Nucleus accumbens (tissue), 56 donors: ENCODE results near the gene SNAPC4.

ENCODE experiments used
- DNase-seq, 56 donors: peaks; one replicate each; lab custom pipeline; 2025; lab: John Stamatoyannopoulos, UW

SNAPC4 gene

GRCh38 chr9:136400038-136400834 lies at the start of gene SNAPC4:
TSS of gene SNAPC4 (minus strand) at chr9:136400170. CDS start at chr9:136398428, 1,742 bp downstream.
- DNase-seq, result peak in 54 of 56 donors; percentile 16 to 89 (median 68)

GRCh38 chr9:136448655-136449054 lies 48.7 kb upstream of the SNAPC4 start:
- peak in 12 of 56 donors; percentile 7 to 70 (median 42) for DNase-seq

GRCh38 chr9:136447173-136447778 lies 47.3 kb upstream of the SNAPC4 start:
- no peak for DNase-seq

GRCh38 chr9:136445799-136446198 lies 45.8 kb upstream of the SNAPC4 start:
- DNase-seq, result no peak

GRCh38 chr9:136444102-136444501 lies 44.1 kb upstream of the SNAPC4 start:
- no peak for DNase-seq

GRCh38 chr9:136443687-136444086 lies 43.7 kb upstream of the SNAPC4 start:
- no peak for DNase-seq

GRCh38 chr9:136443087-136443486 lies 43.1 kb upstream of the SNAPC4 start:
- DNase-seq, result no peak

- no peak for DNase-seq
These were observed 42.3 kb upstream of the SNAPC4 start for GRCh38 chr9:136442265-136442664.

GRCh38 chr9:136441681-136442245 lies 41.8 kb upstream of the SNAPC4 start:
- no peak for DNase-seq

- DNase-seq, result no peak
These were observed 41.3 kb upstream of the SNAPC4 start for GRCh38 chr9:136441191-136441680.

- peak in 43 of 56 donors; percentile 7 to 78 (median 39) for DNase-seq
These were observed 39.8 kb upstream of the SNAPC4 start, which contains the start of gene INPP5E for GRCh38 chr9:136439481-136440408. TSS of gene INPP5E (minus strand) at chr9:136439845. CDS start at chr9:136439419, 426 bp downstream.

GRCh38 chr9:136438548-136439480 lies 38.8 kb upstream of the SNAPC4 start:
- DNase-seq, result peak in 5 of 56 donors; percentile 20 to 41 (median 29)

GRCh38 chr9:136437839-136438547 lies 38.0 kb upstream of the SNAPC4 start:
- DNase-seq, result peak in 5 of 56 donors; percentile 7 to 33 (median 18)

- DNase-seq, result no peak
These were observed 37.5 kb upstream of the SNAPC4 start for GRCh38 chr9:136437430-136437829.

GRCh38 chr9:136436055-136436634 lies 36.2 kb upstream of the SNAPC4 start:
- no peak for DNase-seq

GRCh38 chr9:136434580-136435169 lies 34.7 kb upstream of the SNAPC4 start:
- no peak for DNase-seq

- no peak for DNase-seq
These were observed 34.0 kb upstream of the SNAPC4 start for GRCh38 chr9:136433849-136434579.
